ENCODE measurements around the gene CUL4A. TPM values are rescaled to one million over a fixed set of nuclear protein-coding genes. Genes with fewer than 3 reads are reported as not detected.

The CUL4A gene
- total and polyA plus RNA-seq, 2 experiments from 2014 or later: 67.5 to 195 TPM

DNA sequence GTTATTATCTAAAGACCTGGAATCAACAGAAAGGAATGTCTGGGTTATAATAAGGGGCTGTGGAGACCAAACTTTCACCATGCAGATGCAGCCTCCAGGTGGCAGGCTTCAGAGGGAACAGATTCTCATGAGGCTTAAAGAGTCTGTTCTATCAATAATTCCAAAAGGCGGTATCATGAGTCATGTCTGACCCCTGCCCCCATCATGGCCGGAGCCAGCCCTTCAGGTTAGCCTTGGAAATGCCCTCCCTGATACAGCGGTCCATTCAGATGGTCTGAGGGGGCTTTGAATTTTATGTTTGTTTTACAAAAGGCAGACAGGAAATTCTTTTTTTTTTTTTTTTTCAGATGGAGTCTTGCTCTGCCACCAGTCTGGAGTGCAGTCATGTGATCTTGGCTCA lies 66.0 kb downstream of the CUL4A start:
- peaks cover 5% of the 10 kb centered on the region; the same call in 1 of the 2 replicates for H3K4me1 ChIP-seq (ENCODE audit: insufficient read depth)
- no peaks in the 10 kb centered on the region for H4K20me1 ChIP-seq (replicated peaks; ENCODE audit: insufficient read depth)
- no peak overlapping the region for H3K4me3 Mint-ChIP-seq
- no peak overlapping the region for H3K4me2 ChIP-seq
- H3K79me2 ChIP-seq (replicated peaks; ENCODE audit: insufficient read depth): no peaks in the 10 kb centered on the region
- no peaks in the 10 kb centered on the region for H3F3A ChIP-seq (replicated peaks; ENCODE audit: low read depth)
- no peaks in the 10 kb centered on the region for H3K36me3 ChIP-seq (ENCODE audit: insufficient read depth)
- ATAC-seq (peak; percentile 95), DNase-seq (ENCODE audit: low spot score) (peak; percentile 77)
- H3K27me3 ChIP-seq (ENCODE audit: insufficient read depth): no peaks in the 10 kb centered on the region
- H3K4me1 Mint-ChIP-seq: peaks cover 9% of the 10 kb centered on the region
- peaks cover 12% of the 10 kb centered on the region for H3K9me3 Mint-ChIP-seq
- no peak overlapping the region for H3K27ac ChIP-seq (ENCODE audit: low read depth)
- H3K27ac Mint-ChIP-seq: peak overlapping the region; percentile 62; the same call in 1 of the 2 replicates
- TF ChIP-seq REST (IDR thresholded peaks at IDR 0.05; ENCODE audit: unreplicated experiment) (no peak), ZNF114 (CRISPR knock-in tag; IDR thresholded peaks at IDR 0.05) (no peak), STAT1 (IDR thresholded peaks at IDR 0.05; ENCODE audit: unreplicated experiment) (no peak), POLR2AphosphoS5 (IDR thresholded peaks at IDR 0.05; ENCODE audit: low read depth) (no peak), EZH2phosphoT487 (IDR thresholded peaks at IDR 0.05; ENCODE audit: unreplicated experiment) (no peak)
- TF ChIP-seq, protein P1, sequence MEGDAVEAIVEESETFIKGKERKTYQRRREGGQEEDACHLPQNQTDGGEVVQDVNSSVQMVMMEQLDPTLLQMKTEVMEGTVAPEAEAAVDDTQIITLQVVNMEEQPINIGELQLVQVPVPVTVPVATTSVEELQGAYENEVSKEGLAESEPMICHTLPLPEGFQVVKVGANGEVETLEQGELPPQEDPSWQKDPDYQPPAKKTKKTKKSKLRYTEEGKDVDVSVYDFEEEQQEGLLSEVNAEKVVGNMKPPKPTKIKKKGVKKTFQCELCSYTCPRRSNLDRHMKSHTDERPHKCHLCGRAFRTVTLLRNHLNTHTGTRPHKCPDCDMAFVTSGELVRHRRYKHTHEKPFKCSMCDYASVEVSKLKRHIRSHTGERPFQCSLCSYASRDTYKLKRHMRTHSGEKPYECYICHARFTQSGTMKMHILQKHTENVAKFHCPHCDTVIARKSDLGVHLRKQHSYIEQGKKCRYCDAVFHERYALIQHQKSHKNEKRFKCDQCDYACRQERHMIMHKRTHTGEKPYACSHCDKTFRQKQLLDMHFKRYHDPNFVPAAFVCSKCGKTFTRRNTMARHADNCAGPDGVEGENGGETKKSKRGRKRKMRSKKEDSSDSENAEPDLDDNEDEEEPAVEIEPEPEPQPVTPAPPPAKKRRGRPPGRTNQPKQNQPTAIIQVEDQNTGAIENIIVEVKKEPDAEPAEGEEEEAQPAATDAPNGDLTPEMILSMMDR (conservative IDR thresholded peaks at IDR 0.05; ENCODE audit: low read depth in 2 of 2): peak; percentile 75 to 86
- no peak overlapping the region for H3K4me3 ChIP-seq
- no peak overlapping the region for H2AFZ ChIP-seq
- H3K36me3 Mint-ChIP-seq (ENCODE audit: low read depth): no peaks in the 10 kb centered on the region; the same call in 2 of the 3 replicates
- H3K9me2 ChIP-seq (ENCODE audit: insufficient read depth): no peaks in the 10 kb centered on the region
- H3K27me3 Mint-ChIP-seq (ENCODE audit: insufficient read depth, low read depth, poor library complexity): peaks cover 6% of the 10 kb centered on the region

- H3K36me3 Mint-ChIP-seq (ENCODE audit: low read depth): no peaks in the 10 kb centered on the region; the same call in 2 of the 3 replicates
- peaks cover 7% of the 10 kb centered on the region for H3K27me3 Mint-ChIP-seq (ENCODE audit: insufficient read depth, low read depth, poor library complexity)
- Histone ChIP-seq H3K36me3 (ENCODE audit: insufficient read depth) (no peaks in the 10 kb centered on the region), H4K20me1 (replicated peaks; ENCODE audit: insufficient read depth) (no peaks in the 10 kb centered on the region), H3K9me2 (ENCODE audit: insufficient read depth) (no peaks in the 10 kb centered on the region), H3K27ac (ENCODE audit: low read depth) (no peak overlapping the region), H3K4me1 (ENCODE audit: insufficient read depth) (peaks cover 5% of the 10 kb centered on the region; the same call in 1 of the 2 replicates), H3K79me2 (replicated peaks; ENCODE audit: insufficient read depth) (no peaks in the 10 kb centered on the region), H3F3A (replicated peaks; ENCODE audit: low read depth) (no peaks in the 10 kb centered on the region), H2AFZ (no peak overlapping the region), H3K4me2 (no peak overlapping the region), H3K27me3 (ENCODE audit: insufficient read depth) (no peaks in the 10 kb centered on the region), H3K4me3 (no peak overlapping the region)
- no peak for TF ChIP-seq EZH2 (IDR thresholded peaks at IDR 0.05; ENCODE audit: low read depth, unreplicated experiment)
- TF ChIP-seq ZNF331 (CRISPR knock-in tag; IDR thresholded peaks at IDR 0.05; ENCODE audit: low read depth): no peak
- TF ChIP-seq, protein P2, sequence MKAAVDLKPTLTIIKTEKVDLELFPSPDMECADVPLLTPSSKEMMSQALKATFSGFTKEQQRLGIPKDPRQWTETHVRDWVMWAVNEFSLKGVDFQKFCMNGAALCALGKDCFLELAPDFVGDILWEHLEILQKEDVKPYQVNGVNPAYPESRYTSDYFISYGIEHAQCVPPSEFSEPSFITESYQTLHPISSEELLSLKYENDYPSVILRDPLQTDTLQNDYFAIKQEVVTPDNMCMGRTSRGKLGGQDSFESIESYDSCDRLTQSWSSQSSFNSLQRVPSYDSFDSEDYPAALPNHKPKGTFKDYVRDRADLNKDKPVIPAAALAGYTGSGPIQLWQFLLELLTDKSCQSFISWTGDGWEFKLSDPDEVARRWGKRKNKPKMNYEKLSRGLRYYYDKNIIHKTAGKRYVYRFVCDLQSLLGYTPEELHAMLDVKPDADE (IDR thresholded peaks at IDR 0.05): no peak
- no peak for TF ChIP-seq EZH2phosphoT487 (IDR thresholded peaks at IDR 0.05; ENCODE audit: unreplicated experiment)
- TF ChIP-seq REST (IDR thresholded peaks at IDR 0.05; ENCODE audit: unreplicated experiment): no peak
- no peak for TF ChIP-seq NANOG (IDR thresholded peaks at IDR 0.05; ENCODE audit: borderline replicate concordance)
- TF ChIP-seq, protein P1 (conservative IDR thresholded peaks at IDR 0.05; ENCODE audit: low read depth in 2 of 2): no peak
- TF ChIP-seq STAT1 (IDR thresholded peaks at IDR 0.05; ENCODE audit: unreplicated experiment): no peak
- TF ChIP-seq JUNB (IDR thresholded peaks at IDR 0.05; ENCODE audit: unreplicated experiment): no peak
- no peak overlapping the region for H3K27ac Mint-ChIP-seq
- H3K4me3 Mint-ChIP-seq: no peak overlapping the region
- no peak for ATAC-seq
- peaks cover 4% of the 10 kb centered on the region; the same call in 2 of the 3 replicates for H3K4me1 Mint-ChIP-seq
- peaks cover 18% of the 10 kb centered on the region for H3K9me3 Mint-ChIP-seq
- DNase-seq (ENCODE audit: low spot score): no peak
Observed at GRCh38 chr13:113280126-113280525, 70.7 kb downstream of the CUL4A start.
